K562 (cell line): ENCODE results near the gene MINDY3. TPM values are rescaled to one million over a fixed set of nuclear protein-coding genes. Genes with fewer than 3 reads are reported as not detected.

Experiments used
- ATAC-seq: fragments of 200-7000 bp; cut with Tn5 transposase; 3 replicates; pipeline ENCODE4 v1.9.1; 2020; ENCODE audit warnings: moderate library complexity
- BruUV-seq: library from RNA; stranded (reverse); fragments of 400-500 nt; replicated peaks from 2 replicates; lab custom pipeline; 2021; lab: Mats Ljungman, UMichigan
- CTCF ChIA-PET: fragments of 300-600 bp; formaldehyde crosslinking; extraction: SDS; loops from one replicate; lab custom pipeline; 2021; ENCODE audit warnings: low intra/inter-chr PET ratio; lab: Yijun Ruan, JAX
- POLR2A ChIA-PET: fragments of 300-600, 350-650 bp; sonication (Branson Sonifier 250); formaldehyde crosslinking; extraction: SDS; loops from one replicate; lab custom pipeline; 2021; ENCODE audit warnings: antibody characterized with exemption, inconsistent platforms; lab: Yijun Ruan, JAX
- DNase-seq, 4 experiments: peaks; one replicate each; pipeline versions ENCODE4 v3.0.0 to v3.0.0-alpha.2; 2011 to 2018; ENCODE audit warnings: low spot score in 3 of 4, mixed read lengths in 3 of 4; ENCODE audit errors: extremely low read depth in 1 of 4
- FAIRE-seq: peaks from 2 replicates; lab custom pipeline; 2011; peaks lifted over from hg19 to GRCh38; lab: Jason Lieb, UNC
- H2AFZ ChIP-seq: 2 replicates; pipeline ENCODE4 v1.6.0; 2011; ENCODE audit warnings: low read depth, low read length, control low read depth, inconsistent platforms
- H3K27ac ChIP-seq: fragments of 200-600 bp; 3 replicates; pipeline ENCODE4 v1.8.0; 2011; ENCODE audit warnings: low read depth, mild to moderate bottlenecking, control low read depth, inconsistent platforms, low read length, moderate library complexity, mixed read lengths; ENCODE audit errors: extremely low read depth
- H3K27me3 ChIP-seq, 2 experiments: fragments of 300-600 bp in 1 of 2; 2 replicates in 1 of 2; 3 replicates in 1 of 2; pipeline versions ENCODE4 v1.6.0 to v1.8.0; 2011; ENCODE audit warnings: inconsistent platforms in 2 of 2, low read length in 2 of 2, mild to moderate bottlenecking in 1 of 2, mixed read lengths in 1 of 2, moderate library complexity in 1 of 2; ENCODE audit not compliant: control insufficient read depth in 2 of 2, insufficient read depth in 2 of 2
- H3K36me3 ChIP-seq: fragments of 300-600 bp; 3 replicates; pipeline ENCODE4 v1.8.0; 2011; ENCODE audit warnings: mild to moderate bottlenecking, low read length, inconsistent platforms; ENCODE audit not compliant: control insufficient read depth, insufficient read depth
- H3K4me1 ChIP-seq, 2 experiments: fragments of 200-600 bp in 1 of 2; replicated peaks in 1 of 2; 2 replicates in 1 of 2; 3 replicates in 1 of 2; pipeline versions ENCODE4 v1.5.1 to v1.8.0; 2011; ENCODE audit warnings: inconsistent platforms in 2 of 2, low read length in 2 of 2, mild to moderate bottlenecking in 1 of 2, mixed read lengths in 1 of 2, moderate library complexity in 1 of 2; ENCODE audit not compliant: control insufficient read depth in 2 of 2, insufficient read depth in 2 of 2
- H3K4me2 ChIP-seq: 2 replicates; pipeline ENCODE4 v1.6.1; 2011; ENCODE audit warnings: low read length, control low read depth, inconsistent platforms, mixed read lengths; ENCODE audit not compliant: insufficient read depth
- H3K4me3 ChIP-seq: fragments of 200-600 bp; sonication (generic), shearing (Covaris generic); 2 replicates; pipeline ENCODE4 v1.5.1; 2016; ENCODE audit warnings: control low read depth, inconsistent platforms
- H3K79me2 ChIP-seq: fragments of 200-600 bp; 3 replicates; pipeline ENCODE4 v1.8.0; 2011; ENCODE audit warnings: low read length, inconsistent platforms; ENCODE audit not compliant: control insufficient read depth, insufficient read depth
- H3K9ac ChIP-seq, 2 experiments: 2 replicates each; pipeline versions ENCODE4 v1.6.0 to v1.6.1; 2011; ENCODE audit warnings: low read depth in 2 of 2, low read length in 2 of 2, control low read depth in 1 of 2, inconsistent platforms in 1 of 2, mild to moderate bottlenecking in 1 of 2, mixed read lengths in 1 of 2; ENCODE audit not compliant: insufficient read depth in 1 of 2
- H3K9me1 ChIP-seq: one replicate; pipeline ENCODE4 v1.6.0; 2011; ENCODE audit warnings: inconsistent platforms, mild to moderate bottlenecking, low read length, moderate library complexity; ENCODE audit not compliant: control insufficient read depth, insufficient read depth
- H3K9me3 ChIP-seq: replicated peaks from 2 replicates; pipeline ENCODE4 v1.5.1; 2011; ENCODE audit warnings: low read depth, low read length, inconsistent platforms; ENCODE audit not compliant: control insufficient read depth, insufficient read depth
- H4K20me1 ChIP-seq: replicated peaks from 2 replicates; pipeline ENCODE4 v1.6.1; 2011; ENCODE audit warnings: low read length, inconsistent platforms, mixed read lengths; ENCODE audit not compliant: control insufficient read depth, insufficient read depth
- ARID1B ChIP-seq: fragments of 450-650 bp; IDR thresholded peaks from 2 replicates; pipeline ENCODE4 v1.6.1; 2016; ENCODE audit warnings: antibody characterized with exemption, mild to moderate bottlenecking, inconsistent platforms
- CEBPB ChIP-seq: fragments of 450-650 bp; IDR thresholded peaks from 2 replicates; pipeline ENCODE4 v1.6.1; 2016; ENCODE audit warnings: missing genetic modification characterization, missing compliant biosample characterization
- CEBPG ChIP-seq, 3 experiments: fragments of 200-800 bp in 1 of 3; sonication (Bioruptor generic) in 1 of 3; sonication (generic) in 1 of 3; formaldehyde crosslinking in 1 of 3; IDR thresholded peaks in 2 of 3; conservative IDR thresholded peaks in 1 of 3; 2 replicates each; pipeline versions ENCODE4 v1.6.1 to v1.8.0; 2016 to 2022; ENCODE audit warnings: missing compliant biosample characterization in 2 of 3, missing genetic modification characterization in 2 of 3, mild to moderate bottlenecking in 1 of 3, missing genetic modification reagents in 1 of 3
- DPF2 ChIP-seq: fragments of 450-650 bp; IDR thresholded peaks from 2 replicates; pipeline ENCODE4 v1.6.1; 2016
- GABPA ChIP-seq: fragments of 200-800 bp; sonication (Bioruptor generic); conservative IDR thresholded peaks from 2 replicates; pipeline ENCODE4 v1.6.1; 2016; ENCODE audit warnings: low read depth, missing genetic modification characterization, missing compliant biosample characterization
- GATAD2A ChIP-seq: fragments of 450-650 bp; IDR thresholded peaks from 2 replicates; pipeline ENCODE4 v1.6.1; 2017
- HEY1 ChIP-seq: fragments of 250-450 bp; sonication (Bioruptor Pico); IDR thresholded peaks from 2 replicates; pipeline ENCODE4 v1.5.0; 2020; ENCODE audit warnings: mild to moderate bottlenecking, moderate library complexity, borderline replicate concordance
- KLF13 ChIP-seq: fragments of 450-650 bp; IDR thresholded peaks from 2 replicates; pipeline ENCODE4 v1.6.1; 2016; ENCODE audit warnings: missing genetic modification characterization, low read depth, mild to moderate bottlenecking, missing compliant biosample characterization, moderate library complexity, borderline replicate concordance
- NFIX ChIP-seq: fragments of 250-450 bp; sonication (Bioruptor Pico); IDR thresholded peaks from 2 replicates; pipeline ENCODE4 v1.4.0; 2020; ENCODE audit warnings: low read depth, mild to moderate bottlenecking, moderate library complexity
- SMARCC2 ChIP-seq: fragments of 450-650 bp; IDR thresholded peaks from 2 replicates; pipeline ENCODE4 v1.6.1; 2017; ENCODE audit warnings: antibody characterized with exemption, moderate library complexity, mild to moderate bottlenecking, low read depth
- SOX6 ChIP-seq: fragments of 450-650 bp; IDR thresholded peaks from 2 replicates; pipeline ENCODE4 v1.6.1; 2014; ENCODE audit warnings: mild to moderate bottlenecking
- TCFL5 ChIP-seq: fragments of 250-450 bp; sonication (Bioruptor Pico); conservative IDR thresholded peaks from 2 replicates; pipeline ENCODE4 v1.6.1; 2021; ENCODE audit warnings: mild to moderate bottlenecking, moderate library complexity, matching md5 sums
- WGBS: fragments of 100-300 bp; shearing (Covaris generic); methylation state at CpG from one replicate; pipeline ENCODE4 v1.1.6; 2016; ENCODE audit warnings: low coverage, mixed read lengths; ENCODE audit not compliant: insufficient coverage; ENCODE audit errors: missing lambda C conversion rate; 5-methylcytosine and 5-hydroxymethylcytosine counted together
- in situ Hi-C: fragments of 300-500 bp; cut with MboI; formaldehyde crosslinking; loops from 4 replicates; pipeline ENCODE4 v1.15.0; 2018; ENCODE audit warnings: inconsistent platforms, mixed read lengths
- intact Hi-C: fragments of 100-400 bp; cut with micrococcal nuclease; formaldehyde crosslinking; loops from 2 replicates; pipeline ENCODE4 v1.14.2; 2022
- polyA plus RNA-seq, 8 experiments: library from polyadenylated mRNA; depleted of rRNA in 4 of 8; stranded (reverse) in 5 of 8; unstranded in 3 of 8; fragments of >200 nt; fragmentation: Nextera tagmentation in 2 of 8; fragmentation: Illumina TruSeq in 1 of 8; extraction: Ambion mirVana in 2 of 8; extraction: Trizol in 1 of 8; gene quantifications; 2 replicates each; pipeline versions ENCODE4 v1.2.1 to v1.2.3, GENCODE V29; 2011 to 2014; ENCODE audit warnings: inconsistent platforms in 1 of 8, missing spikeins in 1 of 8
- total RNA-seq, 7 experiments: library from RNA; depleted of rRNA in 6 of 7; stranded (reverse); fragments of >200 nt in 6 of 7; fragmentation: Illumina TruSeq in 2 of 7; extraction: Trizol in 2 of 7; gene quantifications; 2 replicates each; pipeline versions ENCODE4 v1.2.1 to v1.2.3, GENCODE V29; 2011 to 2021; ENCODE audit warnings: low replicate concordance in 1 of 7
- TF ChIP-seq, protein P1 (sequence below), 2 experiments: IDR thresholded peaks in 1 of 2; conservative IDR thresholded peaks in 1 of 2; 2 replicates each; pipeline ENCODE4 v1.6.1; 2016; ENCODE audit warnings: low read depth in 2 of 2, mild to moderate bottlenecking in 1 of 2, missing compliant biosample characterization in 1 of 2, missing genetic modification characterization in 1 of 2, moderate library complexity in 1 of 2
- TF ChIP-seq, protein P2 (sequence below): IDR thresholded peaks from 2 replicates; pipeline ENCODE4 v1.6.1; 2016; ENCODE audit warnings: missing genetic modification characterization, missing compliant biosample characterization
- TF ChIP-seq, protein P3 (sequence below): fragments of 450-650 bp; IDR thresholded peaks from 2 replicates; pipeline ENCODE4 v1.6.1; 2016; ENCODE audit warnings: low read depth, mild to moderate bottlenecking, moderate library complexity

MINDY3 gene
- total and polyA plus RNA-seq, 9 of the 15 experiments (the other 6 are each of a cell fraction or from before 2014, with no cell fraction given), result 14.0 to 35.9 (median 23.6) TPM

DNA sequence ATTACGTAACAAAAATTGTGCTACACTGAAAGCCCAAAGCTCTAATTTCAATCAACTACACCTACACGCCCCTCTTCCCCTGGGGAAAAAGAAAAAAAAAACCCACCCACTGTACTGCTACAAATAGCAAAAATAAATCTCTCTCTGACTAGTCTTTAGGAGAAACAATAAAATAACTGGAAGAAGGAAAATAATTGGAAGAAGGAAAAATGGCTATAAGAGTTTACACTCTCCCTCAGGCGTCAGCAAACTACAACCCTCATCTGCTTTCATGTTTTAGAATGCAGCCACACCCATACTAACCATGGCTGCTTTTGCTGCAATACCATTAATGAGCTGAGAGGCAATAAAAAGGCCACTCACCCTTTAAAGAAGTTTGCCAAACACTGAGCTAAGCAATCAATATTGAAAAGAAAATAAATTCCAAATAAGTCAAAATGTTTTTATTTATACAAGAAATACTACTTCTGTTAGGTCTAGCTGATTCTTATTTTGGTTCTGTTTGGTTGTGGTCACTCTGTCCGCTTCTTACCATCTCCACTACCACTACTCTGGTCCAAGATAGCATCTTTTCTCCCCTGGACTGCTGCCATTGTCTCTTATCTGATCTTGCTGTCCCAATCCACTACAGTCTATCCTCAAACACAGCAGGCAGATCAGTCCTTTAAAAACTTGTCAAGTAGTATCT is 3.8 kb downstream of the MINDY3 start:
- POLR2A ChIA-PET, result interaction anchor here (0.6 to 0.7 kb wide), 2 partner anchors 10 to 120 kb away, joined by 3 read pairs; no protein-coding TSS in a partner anchor
- H3K27me3 ChIP-seq, result no peaks in the 10 kb centered on the region
- H2AFZ ChIP-seq, result 0 out of 2 replicates have a peak overlapping the region, but pooled peaks have one; percentile 17
- ATAC-seq (peak; percentile 71), FAIRE-seq (no peak), DNase-seq (peak; percentile 43 to 57 (median 48))
- in situ Hi-C loops, result no loop called here
- CTCF ChIA-PET, result interaction anchor here (0.6 kb wide), 1 partner anchor 1498 kb away, joined by 3 read pairs; no protein-coding TSS in a partner anchor
- peaks cover 9 to 22% of the 10 kb centered on the region in 2 experiments; a peak in 4 of 5 replicates for H3K4me1 ChIP-seq
- no TSS peak for BruUV-seq
- H3K9ac ChIP-seq, result peak overlapping the region in 1 of 2 experiments; percentile 27; a peak in 2 of 4 replicates
- peak overlapping the region; percentile 71 for H3K4me2 ChIP-seq
- WGBS, result 51% methylated on average over 4 of the region's 4 CpGs
- H3K9me3 ChIP-seq, result no peaks in the 10 kb centered on the region; the same call in 1 of the 2 replicates
- intact Hi-C loops, result loop anchor here (5.0 kb wide), 1 partner anchor 49 kb away; no protein-coding TSS in a partner anchor
- peak overlapping the region; percentile 6; the same call in 1 of the 2 replicates for H3K4me3 ChIP-seq
- no peaks in the 10 kb centered on the region for H3K9me1 ChIP-seq
- H4K20me1 ChIP-seq, result no peaks in the 10 kb centered on the region
- peak overlapping the region; percentile 37; the same call in 2 of the 3 replicates for H3K27ac ChIP-seq
- H3K79me2 ChIP-seq, result peaks cover 90% of the 10 kb centered on the region
- H3K36me3 ChIP-seq, result peaks cover 9% of the 10 kb centered on the region; the same call in 2 of the 3 replicates
- no peak for TF ChIP-seq TCFL5
- TF ChIP-seq, protein P1, sequence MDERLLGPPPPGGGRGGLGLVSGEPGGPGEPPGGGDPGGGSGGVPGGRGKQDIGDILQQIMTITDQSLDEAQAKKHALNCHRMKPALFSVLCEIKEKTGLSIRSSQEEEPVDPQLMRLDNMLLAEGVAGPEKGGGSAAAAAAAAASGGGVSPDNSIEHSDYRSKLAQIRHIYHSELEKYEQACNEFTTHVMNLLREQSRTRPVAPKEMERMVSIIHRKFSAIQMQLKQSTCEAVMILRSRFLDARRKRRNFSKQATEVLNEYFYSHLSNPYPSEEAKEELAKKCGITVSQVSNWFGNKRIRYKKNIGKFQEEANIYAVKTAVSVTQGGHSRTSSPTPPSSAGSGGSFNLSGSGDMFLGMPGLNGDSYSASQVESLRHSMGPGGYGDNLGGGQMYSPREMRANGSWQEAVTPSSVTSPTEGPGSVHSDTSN (CRISPR knock-in tag; IDR thresholded peaks at IDR 0.05; ENCODE audit: low read depth), result no peak
- TF ChIP-seq, protein P1 (tag; conservative IDR thresholded peaks at IDR 0.05; ENCODE audit: low read depth), result no peak
- TF ChIP-seq HEY1 (CRISPR knock-in tag), result 0 out of 2 replicates have a peak, but pooled peaks have one; percentile 19
- peak; percentile 77 for TF ChIP-seq DPF2
- TF ChIP-seq GABPA (tag), result no peak
- TF ChIP-seq KLF13 (tag), result no peak
- TF ChIP-seq ARID1B, result peak; percentile 66
- TF ChIP-seq, protein P2, sequence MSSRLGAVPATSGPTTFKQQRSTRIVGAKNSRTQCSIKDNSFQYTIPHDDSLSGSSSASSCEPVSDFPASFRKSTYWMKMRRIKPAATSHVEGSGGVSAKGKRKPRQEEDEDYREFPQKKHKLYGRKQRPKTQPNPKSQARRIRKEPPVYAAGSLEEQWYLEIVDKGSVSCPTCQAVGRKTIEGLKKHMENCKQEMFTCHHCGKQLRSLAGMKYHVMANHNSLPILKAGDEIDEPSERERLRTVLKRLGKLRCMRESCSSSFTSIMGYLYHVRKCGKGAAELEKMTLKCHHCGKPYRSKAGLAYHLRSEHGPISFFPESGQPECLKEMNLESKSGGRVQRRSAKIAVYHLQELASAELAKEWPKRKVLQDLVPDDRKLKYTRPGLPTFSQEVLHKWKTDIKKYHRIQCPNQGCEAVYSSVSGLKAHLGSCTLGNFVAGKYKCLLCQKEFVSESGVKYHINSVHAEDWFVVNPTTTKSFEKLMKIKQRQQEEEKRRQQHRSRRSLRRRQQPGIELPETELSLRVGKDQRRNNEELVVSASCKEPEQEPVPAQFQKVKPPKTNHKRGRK, result peak; percentile 52; the same call in 1 of the 2 replicates
- TF ChIP-seq SMARCC2, result peak; percentile 36; the same call in 1 of the 2 replicates
- peak; percentile 53; the same call in 1 of the 2 replicates for TF ChIP-seq CEBPB
- no peak for TF ChIP-seq NFIX
- TF ChIP-seq CEBPG (CRISPR knock-in tag; IDR thresholded peaks at IDR 0.05), result no peak
- TF ChIP-seq CEBPG (tag; conservative IDR thresholded peaks at IDR 0.05 in 1 of 2, IDR thresholded peaks at IDR 0.05 in 1 of 2), result peak in 1 of 2 experiments; percentile 49; a peak in 1 of 4 replicates
- TF ChIP-seq GATAD2A, result 0 out of 2 replicates have a peak, but pooled peaks have one; percentile 24
- TF ChIP-seq, protein P3, sequence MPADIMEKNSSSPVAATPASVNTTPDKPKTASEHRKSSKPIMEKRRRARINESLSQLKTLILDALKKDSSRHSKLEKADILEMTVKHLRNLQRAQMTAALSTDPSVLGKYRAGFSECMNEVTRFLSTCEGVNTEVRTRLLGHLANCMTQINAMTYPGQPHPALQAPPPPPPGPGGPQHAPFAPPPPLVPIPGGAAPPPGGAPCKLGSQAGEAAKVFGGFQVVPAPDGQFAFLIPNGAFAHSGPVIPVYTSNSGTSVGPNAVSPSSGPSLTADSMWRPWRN, result peak; percentile 32; the same call in 1 of the 2 replicates
- peak; percentile 78 for TF ChIP-seq SOX6
